NCI-H187 (cell line): ENCODE data around the gene LACRT.

Experiments used
- DNase-seq, 2 experiments: peaks; one replicate each; lab custom pipeline; 2025; lab: John Stamatoyannopoulos, UW

The LACRT gene

DNA sequence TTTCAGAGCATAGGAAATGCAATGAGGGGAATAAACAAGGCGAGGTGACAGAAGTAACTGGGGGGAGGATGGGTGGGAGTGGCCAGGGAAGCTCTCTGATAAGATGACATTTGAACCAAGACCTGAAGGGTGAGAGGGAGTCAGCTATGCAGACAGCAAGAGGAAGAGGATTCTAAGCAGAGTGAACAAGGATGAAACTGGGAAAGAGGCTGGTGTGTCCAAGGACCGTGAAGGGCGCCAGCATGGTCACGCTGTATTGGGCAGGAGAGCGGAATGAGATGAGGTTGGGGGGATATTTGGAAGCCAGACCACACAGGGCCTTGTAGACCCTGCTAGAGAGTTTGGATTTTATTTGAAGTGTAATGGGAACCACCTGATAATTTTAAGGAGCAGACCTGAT is 35.7 kb downstream of the LACRT start:
- DNase-seq: no peak

DNA sequence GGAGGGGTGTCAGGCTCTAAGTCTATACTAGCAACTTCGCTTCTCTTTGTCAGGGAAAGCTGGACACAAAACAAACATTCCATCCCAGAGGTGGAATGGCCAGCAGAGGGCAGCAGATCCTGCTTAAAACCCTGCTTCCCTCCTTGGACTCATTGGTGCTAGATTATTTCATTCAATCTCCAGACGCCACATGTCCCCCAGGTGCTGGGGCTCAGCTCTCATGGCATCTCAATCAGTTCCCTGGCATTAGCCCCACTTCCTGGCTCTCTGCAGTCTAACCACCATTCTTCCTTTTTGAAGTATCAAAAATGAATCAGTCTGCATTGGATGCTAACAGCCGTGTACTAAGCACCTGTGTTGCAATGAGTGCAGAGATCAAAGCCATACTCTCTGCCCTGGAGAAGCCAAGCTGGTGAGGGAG is 38.2 kb downstream of the LACRT start:
- DNase-seq: peak in 1 of 2 experiments; percentile 51

DNA sequence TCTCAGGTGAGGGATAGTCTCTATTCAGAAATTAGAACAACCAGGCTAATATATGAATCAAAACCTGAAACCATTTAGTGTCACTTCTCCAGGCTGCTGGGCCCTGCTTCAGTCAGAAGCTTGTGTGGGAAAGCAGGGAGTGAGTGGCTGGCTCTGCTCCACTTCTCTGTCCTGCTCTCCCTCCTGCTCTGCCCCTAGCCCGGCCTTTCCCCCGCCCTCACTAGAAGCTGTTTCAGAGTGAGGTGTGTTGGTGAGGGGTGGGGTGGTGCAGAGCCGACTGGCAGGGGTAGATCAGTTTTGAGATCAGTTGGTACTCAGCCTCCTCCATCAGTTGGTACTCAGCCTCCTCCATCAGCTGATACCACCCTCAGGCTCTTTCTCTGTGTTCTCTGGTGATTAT is 39.2 kb downstream of the LACRT start:
- DNase-seq: no peak

DNA sequence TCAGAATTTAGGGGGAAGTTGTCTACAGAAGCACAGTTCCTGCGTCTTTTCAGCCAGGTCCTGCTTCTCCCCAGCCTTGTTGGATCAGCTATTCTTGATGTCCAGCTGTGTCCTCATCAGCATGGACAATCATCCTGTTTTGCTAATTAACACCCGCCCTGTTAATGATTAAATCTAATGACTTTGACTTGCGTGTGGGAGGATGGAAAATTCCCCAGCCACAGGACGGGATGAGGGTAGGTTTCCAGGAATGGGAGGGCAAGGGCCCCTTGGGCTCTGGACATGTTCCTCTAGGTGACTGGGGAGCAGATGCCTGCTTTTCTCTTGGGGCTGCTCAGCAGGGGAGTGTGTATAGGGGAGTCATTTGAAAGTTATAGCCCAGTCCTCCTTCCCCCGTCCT is 41.0 kb downstream of the LACRT start:
- no peak for DNase-seq

DNA sequence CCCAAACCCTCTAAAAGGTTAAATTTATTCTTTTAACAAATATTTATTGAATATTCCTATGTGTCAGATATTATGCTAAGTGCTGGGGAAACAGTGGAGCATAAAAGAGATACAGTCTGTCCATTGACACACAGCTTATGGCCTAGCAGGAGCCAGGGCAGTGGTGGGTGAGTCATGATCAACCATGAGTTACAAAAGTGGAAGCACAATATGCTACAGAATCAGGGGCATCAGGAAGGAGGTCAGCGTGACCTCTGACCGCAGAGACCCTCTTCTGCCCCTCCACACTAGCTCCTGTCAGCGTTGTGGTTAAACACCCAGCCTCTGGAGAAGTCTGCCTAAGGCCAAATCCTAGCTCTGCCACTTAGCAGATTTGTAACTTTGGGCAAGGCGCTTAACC is 41.6 kb downstream of the LACRT start:
- DNase-seq: no peak

DNA sequence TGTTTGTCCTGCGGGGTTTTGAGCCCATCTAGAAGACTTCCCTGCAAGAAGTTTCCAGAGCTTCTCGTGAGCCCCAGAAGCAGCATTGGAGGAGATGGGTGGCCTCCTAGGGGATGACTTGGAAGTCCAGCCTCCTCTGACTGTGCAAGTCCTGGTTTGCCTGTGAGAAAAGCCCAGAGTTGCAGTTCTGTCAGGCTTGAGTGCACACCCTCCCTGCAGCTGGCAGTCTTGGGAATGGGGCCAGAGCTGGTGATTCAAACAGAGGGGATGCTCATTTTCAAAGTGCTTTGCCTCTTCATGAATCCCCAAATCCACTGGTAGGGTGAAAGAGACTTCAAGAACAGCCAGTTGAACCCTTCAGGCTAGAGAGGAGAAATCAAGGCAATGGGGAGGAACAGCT is 42.4 kb downstream of the LACRT start:
- DNase-seq: no peak

DNA sequence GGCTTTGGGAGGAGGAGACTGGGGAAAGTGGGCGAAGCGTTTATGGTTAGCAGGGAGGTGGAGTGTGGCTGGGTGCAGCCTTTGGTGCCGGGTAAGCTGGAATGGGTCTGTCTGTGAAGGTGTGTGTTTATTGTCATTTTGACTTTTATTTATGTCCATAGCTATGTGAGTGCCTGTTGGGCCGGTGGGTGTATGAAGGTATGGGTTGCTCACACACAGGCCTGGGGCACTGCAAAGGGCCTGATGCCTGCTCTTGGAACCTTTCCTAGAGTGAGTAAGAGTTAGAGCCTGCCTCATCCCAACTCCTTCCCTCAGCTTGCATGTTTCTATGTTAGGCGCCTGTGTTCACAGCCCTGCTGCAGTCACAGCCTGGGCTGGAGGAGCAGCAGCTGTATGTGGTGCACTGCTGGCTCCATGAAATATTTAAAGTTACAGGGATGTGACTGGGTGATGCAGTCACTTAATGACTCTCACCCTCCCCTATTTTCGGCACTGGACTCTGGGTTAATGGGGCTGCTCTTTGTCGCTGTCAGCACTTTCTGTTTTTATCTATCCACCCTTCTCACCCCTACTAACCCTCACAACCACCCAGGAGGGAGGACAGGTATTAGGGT is 43.6 kb downstream of the LACRT start:
- DNase-seq: no peak

DNA sequence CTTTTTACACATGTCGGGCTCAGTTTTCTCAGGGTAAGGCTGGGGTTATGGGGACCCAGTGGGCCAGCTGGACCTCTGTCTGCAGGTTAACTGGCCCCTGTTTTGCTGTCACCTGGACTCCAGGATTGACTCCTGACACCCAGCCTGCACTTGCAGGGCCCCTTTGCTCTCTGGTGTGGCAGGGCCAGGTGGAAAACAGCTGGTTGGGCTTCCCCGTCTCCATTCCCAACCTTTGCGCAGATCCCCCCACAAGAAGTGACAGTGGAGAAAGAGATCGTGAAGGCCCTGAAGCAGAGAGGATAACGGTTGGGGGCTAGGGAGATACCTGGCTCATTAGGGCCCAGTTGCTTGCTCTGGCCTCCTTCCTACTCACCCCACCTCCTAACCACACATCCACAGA is 44.7 kb downstream of the LACRT start:
- no peak for DNase-seq

DNA sequence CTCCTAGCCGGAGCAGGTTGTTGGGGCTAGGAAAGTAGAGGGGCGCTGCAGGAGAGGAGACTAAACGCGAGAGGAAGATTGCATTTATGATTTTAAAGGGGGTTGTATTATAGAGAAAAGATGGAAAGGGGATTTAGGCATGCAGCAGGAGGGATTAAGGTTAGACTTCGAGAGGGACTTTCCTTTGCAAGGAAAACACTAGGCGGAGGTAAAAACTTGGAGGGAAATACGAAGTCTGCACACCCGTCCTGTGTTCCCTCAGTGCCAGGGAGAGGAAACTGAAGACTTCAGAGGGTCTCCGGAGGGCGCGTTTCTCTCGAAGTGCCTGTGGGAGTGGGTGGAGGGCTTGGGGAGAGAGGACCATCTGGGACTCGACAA is 45.8 kb downstream of the LACRT start:
- DNase-seq: no peak

DNA sequence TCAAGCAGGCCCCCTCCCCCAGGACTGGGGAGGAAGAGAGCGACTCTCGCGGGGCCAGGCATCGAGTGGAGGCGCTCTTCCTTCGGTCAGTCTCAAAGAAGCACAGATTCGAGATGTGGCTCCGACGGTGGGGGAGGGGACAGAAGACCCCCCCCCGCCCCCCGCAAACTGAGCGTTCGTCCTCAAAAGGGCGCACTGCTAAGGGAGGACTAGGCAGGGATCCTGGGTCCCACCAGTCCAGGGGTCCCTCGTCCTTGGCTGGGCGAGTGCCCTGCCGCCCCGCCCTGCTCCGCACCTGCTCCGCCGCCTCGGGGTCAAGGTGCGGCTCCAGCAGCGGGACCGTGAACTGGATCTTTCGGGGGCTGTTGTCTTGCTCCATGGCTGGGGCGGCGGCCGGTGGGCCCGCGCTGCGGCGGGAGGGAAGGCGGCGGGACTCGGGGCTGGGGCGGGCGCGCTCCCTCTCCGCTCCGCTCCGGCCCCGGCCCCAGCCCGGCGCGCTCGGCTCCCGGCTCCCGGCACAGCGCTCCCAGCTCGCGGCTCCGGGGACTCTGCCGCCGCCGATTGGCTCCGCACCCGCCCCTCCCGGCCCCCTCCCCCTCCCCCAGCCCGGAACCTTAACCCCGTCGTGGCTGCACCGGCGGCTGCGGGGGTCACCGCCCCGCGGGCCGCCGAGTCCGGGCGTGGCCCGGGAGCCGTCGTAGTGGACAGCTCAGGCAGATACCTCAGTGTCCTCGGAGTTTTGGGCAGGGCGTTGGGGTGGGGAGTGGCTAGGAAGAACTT is 46.4 kb downstream of the LACRT start, which contains the start of gene PPP1R1A:
Gene PPP1R1A, minus strand, starts transcription at position 550 of the 780 bp plus-strand sequence. Its CDS starts 171 bp downstream, at position 379.
- DNase-seq: no peak

DNA sequence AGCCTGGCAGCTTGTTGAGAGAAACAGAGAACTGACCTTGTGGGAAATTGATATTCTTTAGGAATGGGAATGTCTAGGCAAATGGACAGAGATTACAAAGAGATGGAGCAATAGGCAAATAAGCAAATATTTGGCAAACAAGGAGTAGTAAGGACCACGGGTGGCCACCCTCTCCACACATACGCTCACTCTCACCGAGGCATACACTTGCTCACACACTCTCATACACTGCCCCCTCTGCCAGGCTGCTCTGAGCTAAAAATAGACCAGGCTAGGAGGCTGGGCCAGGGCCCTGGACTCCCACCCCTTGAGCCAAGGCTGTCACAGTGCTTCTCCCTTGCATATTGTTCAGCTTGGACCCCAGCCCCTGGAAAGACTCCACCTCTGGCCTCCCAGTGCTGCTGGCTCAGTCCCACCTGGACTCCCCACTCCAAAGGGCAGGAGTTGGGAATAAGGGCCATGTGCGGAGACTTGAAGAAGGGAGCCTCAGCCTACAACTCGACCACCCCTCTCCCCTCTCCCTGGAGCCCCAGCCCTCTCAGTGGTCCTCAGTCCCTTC is 47.3 kb downstream of the LACRT start:
- no peak for DNase-seq

DNA sequence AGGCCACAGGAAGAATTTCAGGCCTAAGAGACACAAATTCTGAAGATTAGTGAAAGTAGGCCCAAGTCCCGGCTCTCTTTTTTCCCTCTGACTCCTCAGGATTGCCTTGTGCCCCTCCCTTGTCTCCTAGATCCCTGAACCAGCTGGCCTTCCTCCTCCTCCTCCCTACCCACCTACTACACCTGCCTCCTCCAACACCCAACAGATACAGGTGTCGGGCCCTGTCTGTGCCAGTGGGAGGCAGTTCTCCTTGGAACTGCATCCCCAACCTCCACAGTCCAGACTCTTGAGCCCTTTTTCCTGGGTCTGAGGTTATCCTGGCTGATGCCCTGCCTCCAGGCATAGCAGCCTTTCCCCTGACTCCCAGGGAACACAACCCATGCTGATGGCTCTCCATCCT is 48.1 kb downstream of the LACRT start:
- DNase-seq: no peak

DNA sequence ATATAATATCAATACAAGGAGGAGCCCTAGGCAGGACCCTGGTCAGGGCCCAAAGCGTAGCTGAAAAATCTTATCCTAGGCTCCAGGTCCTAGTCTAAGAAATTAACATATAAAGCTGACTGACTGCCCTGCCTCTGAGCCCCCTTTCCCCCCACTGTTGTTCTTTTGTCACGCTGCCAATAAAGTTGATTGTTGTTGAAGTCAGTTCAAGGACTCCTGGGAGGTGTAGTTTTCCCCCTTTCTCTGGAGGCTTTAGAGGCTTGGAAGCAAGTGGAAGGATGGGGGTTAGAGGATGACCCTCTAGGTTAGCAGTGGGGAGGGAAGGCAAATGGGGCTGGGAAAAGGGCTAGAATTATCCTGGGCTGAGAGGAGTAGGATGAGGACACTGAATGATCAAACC is 49.5 kb downstream of the LACRT start:
- DNase-seq: no peak

DNA sequence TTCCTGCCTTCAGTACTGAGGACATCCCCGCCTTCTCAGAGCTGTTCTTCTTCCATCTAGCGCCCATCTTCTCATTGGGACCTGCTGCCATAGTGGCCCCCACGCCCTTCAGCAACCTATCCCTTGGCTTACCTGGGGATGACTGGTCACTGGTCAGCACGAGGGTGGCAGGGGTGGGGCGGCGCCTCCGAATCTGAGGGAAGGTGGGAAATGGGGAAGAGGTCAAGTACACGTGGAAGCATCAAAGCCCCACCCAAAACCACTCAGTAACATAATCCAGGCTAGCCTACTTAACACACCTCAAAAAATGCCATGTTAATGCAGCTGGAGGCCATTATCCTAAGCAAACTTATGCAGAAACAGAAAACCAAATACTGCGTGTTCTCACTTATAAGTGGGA is 50.6 kb downstream of the LACRT start:
- DNase-seq: no peak

DNA sequence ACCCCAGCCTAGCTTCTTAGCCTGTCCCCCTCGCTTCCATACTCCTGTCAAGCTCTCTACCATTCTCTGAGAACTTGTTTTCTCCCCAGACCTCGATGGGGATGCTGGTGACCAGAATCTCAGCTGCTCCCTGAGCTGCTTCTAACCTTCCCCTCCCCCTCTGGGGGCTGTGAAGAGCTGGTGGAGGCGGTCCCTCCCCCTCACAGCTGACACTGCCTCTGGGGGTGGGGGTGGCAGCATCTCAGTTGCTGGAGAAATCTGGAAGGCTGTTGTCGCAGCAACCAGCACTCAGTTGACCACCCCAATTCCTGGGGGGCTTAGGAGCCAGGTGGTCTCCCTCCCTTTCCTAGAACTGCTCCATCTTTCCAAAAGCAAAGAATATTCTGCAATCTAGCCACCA is 51.0 kb downstream of the LACRT start:
- no peak for DNase-seq

DNA sequence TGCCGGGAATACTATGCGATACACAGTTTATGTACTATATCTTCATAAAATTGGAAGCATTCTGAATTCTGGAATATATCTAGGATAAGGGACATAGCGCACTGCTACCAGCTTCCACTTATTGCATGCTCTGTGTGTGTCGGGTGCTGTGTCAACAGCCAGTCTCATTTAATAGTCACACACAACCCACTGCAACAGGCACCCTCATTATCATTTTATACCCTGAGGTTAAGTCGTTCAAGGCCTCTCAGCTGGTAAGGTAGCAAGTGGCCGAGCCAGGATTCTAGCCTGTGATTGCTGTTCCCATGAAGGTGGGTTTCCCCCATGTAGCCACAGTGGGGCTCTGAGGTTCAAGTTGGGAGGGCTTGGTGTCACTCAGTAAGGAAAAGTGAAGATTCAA is 53.3 kb downstream of the LACRT start:
- DNase-seq: no peak
